Nephron progenitor cell (in vitro differentiated cells): ENCODE data around the gene NTRK3.

ENCODE experiments used
- DNase-seq: peaks from one replicate; pipeline ENCODE4 v3.0.0; 2021
- H3K27ac Mint-ChIP-seq: 2 replicates; pipeline ENCODE4 v1.8.0; 2021; ENCODE audit warnings: mild to moderate bottlenecking, moderate library complexity, mixed read lengths
- H3K27me3 Mint-ChIP-seq: 2 replicates; pipeline ENCODE4 v1.8.0; 2021; ENCODE audit warnings: mild to moderate bottlenecking, low read depth, mixed read lengths; ENCODE audit not compliant: poor library complexity
- H3K36me3 Mint-ChIP-seq: 2 replicates; pipeline ENCODE4 v1.8.0; 2021; ENCODE audit warnings: low read depth, mixed read lengths
- H3K4me1 Mint-ChIP-seq: 2 replicates; pipeline ENCODE4 v1.8.0; 2021; ENCODE audit warnings: mixed read lengths
- H3K4me3 Mint-ChIP-seq: 2 replicates; pipeline ENCODE4 v1.8.0; 2021; ENCODE audit warnings: mild to moderate bottlenecking, moderate library complexity, mixed read lengths
- H3K9me3 Mint-ChIP-seq: 2 replicates; pipeline ENCODE4 v1.8.0; 2021; ENCODE audit warnings: mild to moderate bottlenecking, moderate library complexity, mixed read lengths
- CTCF ChIP-seq: fragments of 200-600 bp; sonication (generic); IDR thresholded peaks from 2 replicates; pipeline ENCODE4 v1.5.0; 2021; ENCODE audit warnings: antibody characterized with exemption

Gene NTRK3

GRCh38 chr15:87863152-87863551 lies 393.4 kb downstream of the NTRK3 start:
- H3K27ac Mint-ChIP-seq = no peak overlapping the region
- no peak for TF ChIP-seq CTCF
- peak; percentile 62 for DNase-seq
- H3K36me3 Mint-ChIP-seq = no peaks in the 10 kb centered on the region
- H3K9me3 Mint-ChIP-seq = no peaks in the 10 kb centered on the region
- no peaks in the 10 kb centered on the region for H3K4me1 Mint-ChIP-seq
- H3K27me3 Mint-ChIP-seq = peaks cover 67% of the 10 kb centered on the region
- no peak overlapping the region for H3K4me3 Mint-ChIP-seq

- peaks cover 62% of the 10 kb centered on the region for H3K27me3 Mint-ChIP-seq
Measured at GRCh38 chr15:87860743-87861142, 395.8 kb downstream of the NTRK3 start.

GRCh38 chr15:87858651-87859050 lies 397.9 kb downstream of the NTRK3 start:
- peaks cover 52% of the 10 kb centered on the region for H3K27me3 Mint-ChIP-seq
- no peaks in the 10 kb centered on the region for H3K4me1 Mint-ChIP-seq
- H3K36me3 Mint-ChIP-seq = no peaks in the 10 kb centered on the region
- H3K4me3 Mint-ChIP-seq = no peak overlapping the region
- no peak for TF ChIP-seq CTCF
- H3K27ac Mint-ChIP-seq = no peak overlapping the region
- DNase-seq = no peak
- H3K9me3 Mint-ChIP-seq = no peaks in the 10 kb centered on the region

More at GRCh38 chr15:87860743-87861142, 395.8 kb downstream of the NTRK3 start:
- H3K4me3 Mint-ChIP-seq = no peak overlapping the region
- TF ChIP-seq CTCF = no peak
- DNase-seq = no peak
- H3K27ac Mint-ChIP-seq = no peak overlapping the region
- no peaks in the 10 kb centered on the region for H3K9me3 Mint-ChIP-seq
- H3K4me1 Mint-ChIP-seq = no peaks in the 10 kb centered on the region
- H3K36me3 Mint-ChIP-seq = no peaks in the 10 kb centered on the region

GRCh38 chr15:87851497-87851896 lies 405.0 kb downstream of the NTRK3 start:
- no peak for DNase-seq
- Mint-ChIP-seq H3K36me3 (no peaks in the 10 kb centered on the region), H3K27me3 (peaks cover 27% of the 10 kb centered on the region)

GRCh38 chr15:87850916-87851315 lies 405.6 kb downstream of the NTRK3 start:
- Mint-ChIP-seq H3K36me3 (no peaks in the 10 kb centered on the region), H3K27me3 (peaks cover 22% of the 10 kb centered on the region), H3K4me3 (no peak overlapping the region), H3K9me3 (no peaks in the 10 kb centered on the region), H3K27ac (no peak overlapping the region), H3K4me1 (no peaks in the 10 kb centered on the region)
- no peak for TF ChIP-seq CTCF
- DNase-seq = no peak

More at GRCh38 chr15:87851497-87851896, 405.0 kb downstream of the NTRK3 start:
- Mint-ChIP-seq H3K9me3 (no peaks in the 10 kb centered on the region), H3K4me3 (no peak overlapping the region), H3K27ac (no peak overlapping the region), H3K4me1 (no peaks in the 10 kb centered on the region)
- no peak for TF ChIP-seq CTCF

- Mint-ChIP-seq H3K9me3 (no peaks in the 10 kb centered on the region), H3K27ac (no peak overlapping the region), H3K4me1 (no peaks in the 10 kb centered on the region), H3K27me3 (peaks cover 15% of the 10 kb centered on the region), H3K36me3 (no peaks in the 10 kb centered on the region), H3K4me3 (no peak overlapping the region)
- TF ChIP-seq CTCF = no peak
- DNase-seq = no peak
Measured at GRCh38 chr15:87849181-87849580, 407.4 kb downstream of the NTRK3 start.
